HG03520 (cell line): Measurements from ENCODE around the gene INHBB.

Experiments
- ATAC-seq: cut with Tn5 transposase; IDR thresholded peaks from one replicate; pipeline ENCODE4 v1.9.1; 2021; ENCODE audit warnings: mild to moderate bottlenecking, moderate library complexity; ENCODE audit not compliant: unreplicated experiment

The INHBB gene

GRCh38 chr2:120336749-120337148, 9.2 kb upstream of the INHBB start:
- ATAC-seq: no peak

- ATAC-seq: no peak
Measured at GRCh38 chr2:120338015-120338414, 7.9 kb upstream of the INHBB start.

GRCh38 chr2:120341977-120342376, 4.0 kb upstream of the INHBB start:
- ATAC-seq: no peak

- no peak for ATAC-seq
Measured at GRCh38 chr2:120342446-120342845, 3.5 kb upstream of the INHBB start.

- no peak for ATAC-seq
Measured at GRCh38 chr2:120343100-120343432, 2.9 kb upstream of the INHBB start.

DNA sequence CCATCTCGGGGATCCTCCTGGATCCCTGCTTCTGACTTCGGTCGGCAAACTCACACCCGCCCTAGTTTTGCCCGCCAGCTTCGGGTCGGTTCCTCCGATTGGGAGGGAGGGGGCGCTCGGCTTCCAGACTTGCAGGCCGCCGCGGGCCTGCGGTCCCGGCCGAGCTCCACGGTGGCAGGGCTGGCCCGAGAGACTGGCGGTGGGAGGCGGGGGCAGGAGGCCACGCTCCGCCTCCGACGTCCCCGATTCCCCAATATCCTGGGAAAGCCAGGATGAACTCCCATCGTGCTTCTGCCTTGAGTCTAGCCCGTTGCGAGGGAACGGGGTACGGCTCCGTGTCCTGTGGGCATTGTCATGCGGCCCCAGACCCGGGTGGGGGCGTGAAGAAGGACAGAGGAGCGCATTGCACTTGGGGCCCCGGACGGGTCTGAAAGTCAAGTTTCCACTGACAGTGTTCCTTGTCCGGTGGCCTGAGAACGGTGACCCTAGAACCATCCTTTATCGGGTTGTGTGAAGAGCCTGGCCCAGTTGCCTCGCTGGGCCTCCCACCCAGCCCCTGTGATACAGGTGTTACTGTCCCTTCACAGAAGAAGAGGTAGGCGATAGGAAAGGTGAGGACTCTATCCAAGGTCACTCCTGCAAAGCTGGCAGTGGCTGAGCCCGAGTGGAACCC, 2.4 kb upstream of the INHBB start:
- ATAC-seq: no peak

DNA sequence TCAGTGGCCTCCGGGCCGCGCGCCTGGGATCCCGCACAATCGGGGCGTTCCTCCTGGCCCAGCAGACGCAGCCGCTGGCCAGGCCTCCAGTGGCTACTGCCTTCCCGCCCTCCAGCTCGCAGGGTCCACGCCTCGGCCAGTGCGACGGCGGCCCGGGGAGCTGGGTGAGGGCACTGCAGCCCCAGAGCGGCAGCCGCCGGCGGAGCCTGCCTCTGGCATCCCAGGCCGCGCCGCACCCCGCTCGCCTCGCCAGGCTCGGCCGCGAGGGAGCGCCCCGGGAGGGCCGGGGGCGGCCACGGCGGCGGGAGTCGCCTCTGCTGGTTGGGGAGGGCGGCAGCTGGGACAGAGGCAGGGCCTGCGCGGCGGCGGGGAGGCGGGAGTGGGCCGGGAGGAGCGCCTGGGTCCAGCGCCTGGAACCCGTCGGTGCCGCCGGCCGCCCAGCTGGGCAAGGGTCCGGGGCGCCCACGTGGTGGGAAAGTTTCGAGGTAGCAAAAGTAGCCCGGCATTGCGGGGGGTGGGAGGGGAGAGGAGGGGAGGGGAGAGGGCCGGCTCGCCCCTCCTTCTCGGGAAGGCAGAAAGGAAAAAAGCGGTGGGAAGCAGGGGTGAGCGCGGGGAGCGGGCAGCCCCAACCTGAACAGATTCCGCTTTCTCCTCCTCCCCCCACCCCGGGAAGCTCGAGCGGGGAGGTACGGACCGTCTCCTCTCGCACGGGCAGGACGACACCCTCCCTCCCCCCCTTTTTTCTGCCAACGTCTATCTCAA, 1.5 kb upstream of the INHBB start:
- no peak for ATAC-seq

DNA sequence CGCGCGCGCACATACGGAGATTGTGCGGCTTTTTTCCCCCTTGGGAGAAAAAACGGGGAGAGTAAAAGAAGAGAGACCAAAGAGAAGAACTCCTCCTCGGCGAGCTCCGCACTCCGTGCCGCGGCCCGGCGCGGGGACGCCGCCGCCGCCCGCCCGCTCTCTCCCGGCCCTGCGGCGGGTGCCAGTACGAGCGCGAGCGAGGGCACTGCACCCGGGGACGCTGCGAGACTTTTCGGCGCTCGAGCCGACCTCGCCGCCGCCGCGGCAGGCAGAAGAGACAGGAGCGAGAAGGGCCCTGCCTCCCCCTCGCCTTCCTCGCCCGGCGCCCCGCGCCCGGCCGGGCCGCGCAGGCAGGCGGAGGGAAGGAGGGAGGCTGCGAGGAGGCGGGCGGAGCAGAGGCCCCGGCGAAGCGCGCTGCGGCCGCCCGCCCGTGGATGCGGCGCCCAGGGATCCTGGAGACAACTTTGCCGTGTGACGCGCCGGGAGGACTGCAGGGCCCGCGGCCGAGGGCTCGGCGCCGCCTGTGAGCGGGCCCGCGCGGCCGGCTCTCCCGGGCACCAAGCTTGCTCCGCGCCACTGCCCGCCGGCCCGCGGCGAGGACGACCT, 857 bp upstream of the INHBB start:
- no peak for ATAC-seq

- no peak for ATAC-seq
Measured at GRCh38 chr2:120345608-120346007, 328 bp upstream of the INHBB start.

- no peak for ATAC-seq
Measured at GRCh38 chr2:120346667-120347358, 877 bp downstream of the INHBB start.

DNA sequence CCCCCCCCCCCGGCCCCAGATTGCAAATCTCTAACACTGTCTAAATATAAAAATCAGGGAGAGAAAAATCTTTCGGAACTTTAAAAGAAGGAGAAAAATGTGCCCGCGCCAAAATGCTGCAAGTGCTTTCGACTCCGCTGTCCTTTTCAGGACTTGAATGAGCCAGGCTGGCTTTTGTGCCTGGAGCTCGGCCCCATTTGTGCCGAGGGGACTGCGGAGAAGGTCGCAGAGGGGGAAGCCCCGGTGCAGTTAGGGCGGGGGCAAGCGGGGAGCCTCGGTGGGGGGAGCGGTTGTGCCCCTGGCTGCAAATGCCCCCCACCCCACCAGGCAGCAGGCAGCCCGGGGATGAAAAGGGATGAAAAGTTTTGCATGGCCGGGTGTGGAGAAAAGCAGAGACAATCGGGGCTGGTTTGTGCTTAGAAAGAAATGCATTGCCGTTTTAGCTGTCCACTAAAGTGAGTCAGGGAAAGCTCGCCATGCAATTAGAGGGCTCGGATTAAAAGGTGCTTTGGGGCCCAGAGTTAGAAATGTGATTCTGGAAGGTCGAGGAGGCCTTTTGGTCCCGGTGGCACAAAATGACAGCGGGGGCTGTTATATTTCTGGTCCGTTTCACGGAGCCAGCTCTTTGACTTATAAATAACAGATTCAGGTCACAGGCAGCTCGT, 1.6 kb downstream of the INHBB start:
- no peak for ATAC-seq

DNA sequence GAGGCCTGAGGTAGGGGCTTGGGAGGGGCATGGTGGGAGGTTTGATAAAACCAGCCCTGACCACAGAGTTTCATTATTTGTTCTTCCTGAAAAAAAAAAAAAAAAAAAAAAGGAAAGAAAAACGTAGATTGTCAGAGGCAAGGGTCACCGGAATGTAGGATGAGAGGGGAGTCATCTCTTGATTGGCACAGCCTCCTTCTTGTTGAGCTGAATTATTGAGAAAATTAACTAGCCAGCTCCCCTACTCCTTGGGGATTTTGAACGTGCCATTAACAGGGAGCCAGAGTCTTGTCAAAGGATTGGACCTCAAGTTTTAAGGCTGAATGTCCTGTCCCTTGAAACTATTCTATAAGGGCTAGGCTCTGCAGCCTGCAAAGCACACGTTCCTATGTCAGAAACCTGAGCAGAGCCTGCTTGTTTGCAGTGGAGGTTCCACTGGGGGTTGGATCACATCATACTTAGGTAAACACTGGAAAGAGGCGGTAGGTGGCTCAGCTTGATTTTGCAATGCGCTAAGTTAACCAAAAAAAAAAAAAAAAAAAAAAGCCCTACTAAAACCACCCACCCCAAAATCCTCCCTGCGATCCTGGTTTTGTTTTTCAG, 2.3 kb downstream of the INHBB start:
- no peak for ATAC-seq

DNA sequence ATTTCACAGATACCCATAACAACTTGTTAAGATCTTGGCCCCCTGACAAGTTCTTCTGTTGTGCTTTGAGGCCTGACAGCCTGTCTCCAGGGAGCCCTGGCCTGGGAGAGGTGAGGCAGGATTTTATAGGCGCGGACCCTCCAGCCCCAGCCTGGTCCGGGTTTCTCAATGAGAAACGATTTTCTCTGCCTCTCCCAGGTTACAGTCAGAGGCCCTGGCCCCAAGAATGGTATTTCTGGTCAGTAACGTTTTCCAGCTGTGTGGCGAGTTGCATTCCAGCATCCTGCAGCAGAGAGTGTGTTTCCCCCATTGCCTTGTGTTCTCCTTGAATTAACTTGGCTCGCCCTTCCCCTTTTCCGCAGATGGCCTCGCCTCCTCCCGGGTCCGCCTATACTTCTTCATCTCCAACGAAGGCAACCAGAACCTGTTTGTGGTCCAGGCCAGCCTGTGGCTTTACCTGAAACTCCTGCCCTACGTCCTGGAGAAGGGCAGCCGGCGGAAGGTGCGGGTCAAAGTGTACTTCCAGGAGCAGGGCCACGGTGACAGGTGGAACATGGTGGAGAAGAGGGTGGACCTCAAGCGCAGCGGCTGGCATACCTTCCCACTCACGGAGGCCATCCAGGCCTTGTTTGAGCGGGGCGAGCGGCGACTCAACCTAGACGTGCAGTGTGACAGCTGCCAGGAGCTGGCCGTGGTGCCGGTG, 3.0 kb downstream of the INHBB start:
- no peak for ATAC-seq

DNA sequence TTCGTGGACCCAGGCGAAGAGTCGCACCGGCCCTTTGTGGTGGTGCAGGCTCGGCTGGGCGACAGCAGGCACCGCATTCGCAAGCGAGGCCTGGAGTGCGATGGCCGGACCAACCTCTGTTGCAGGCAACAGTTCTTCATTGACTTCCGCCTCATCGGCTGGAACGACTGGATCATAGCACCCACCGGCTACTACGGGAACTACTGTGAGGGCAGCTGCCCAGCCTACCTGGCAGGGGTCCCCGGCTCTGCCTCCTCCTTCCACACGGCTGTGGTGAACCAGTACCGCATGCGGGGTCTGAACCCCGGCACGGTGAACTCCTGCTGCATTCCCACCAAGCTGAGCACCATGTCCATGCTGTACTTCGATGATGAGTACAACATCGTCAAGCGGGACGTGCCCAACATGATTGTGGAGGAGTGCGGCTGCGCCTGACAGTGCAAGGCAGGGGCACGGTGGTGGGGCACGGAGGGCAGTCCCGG, 3.5 kb downstream of the INHBB start:
- no peak for ATAC-seq

GRCh38 chr2:120350080-120350479, 4.1 kb downstream of the INHBB start:
- ATAC-seq: no peak

GRCh38 chr2:120350801-120351320, 4.9 kb downstream of the INHBB start:
- no peak for ATAC-seq

GRCh38 chr2:120352696-120353590, 7.0 kb downstream of the INHBB start:
- ATAC-seq: no peak

GRCh38 chr2:120353591-120353898, 7.6 kb downstream of the INHBB start:
- ATAC-seq: no peak

DNA sequence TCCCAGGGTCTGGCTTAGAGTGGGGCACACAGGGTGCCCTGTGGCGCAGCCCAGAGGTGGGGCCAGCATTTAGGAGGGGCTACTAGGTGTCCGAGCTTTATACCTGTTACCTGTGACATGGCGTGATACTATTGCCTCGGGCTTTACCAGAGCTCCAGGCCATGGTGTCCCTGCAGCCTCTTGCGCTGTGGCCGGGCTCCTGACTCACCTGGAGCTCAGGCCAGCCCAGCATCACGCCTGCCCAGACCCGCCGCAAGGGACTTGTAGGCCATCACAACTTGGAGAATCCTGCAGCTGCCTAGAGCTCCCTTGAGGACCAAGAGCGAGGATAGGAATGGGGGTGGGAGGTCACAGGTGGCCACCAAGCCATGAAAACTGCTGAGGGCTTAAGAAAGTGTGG, 8.0 kb downstream of the INHBB start:
- ATAC-seq: no peak
